ENCODE measurements around the gene CAB39L.

Gene CAB39L

GRCh38 chr13:49443357-49443703 is 534 bp downstream of the CAB39L start:
- Histone ChIP-seq H3K27ac (ENCODE audit: insufficient read depth, low read length, poor library complexity, severe bottlenecking) (peak overlapping the region; percentile 81), H3K4me1 (ENCODE audit: control insufficient read depth, insufficient read depth, low read length, poor library complexity, severe bottlenecking) (peaks cover 8% of the 10 kb centered on the region), H3K36me3 (ENCODE audit: control insufficient read depth, insufficient read depth, low read length) (no peaks in the 10 kb centered on the region), H3K9me3 (ENCODE audit: control insufficient read depth, low read length) (no peaks in the 10 kb centered on the region), H3K4me3 (ENCODE audit: insufficient read depth, low read depth, low read length, poor library complexity, severe bottlenecking) (peak overlapping the region; percentile 54), H3K27me3 (replicated peaks; ENCODE audit: control insufficient read depth, insufficient read depth, low read length, poor library complexity, severe bottlenecking) (no peaks in the 10 kb centered on the region)
- no peak for DNase-seq

GRCh38 chr13:49441846-49442245 is 2.0 kb downstream of the CAB39L start:
- no peak for DNase-seq

GRCh38 chr13:49441312-49441711 is 2.6 kb downstream of the CAB39L start:
- H3K9me3 ChIP-seq (ENCODE audit: control insufficient read depth, low read length) = no peaks in the 10 kb centered on the region
- H3K4me3 ChIP-seq (ENCODE audit: insufficient read depth, low read depth, low read length, poor library complexity, severe bottlenecking) = no peak overlapping the region
- no peak overlapping the region for H3K27ac ChIP-seq (ENCODE audit: insufficient read depth, low read length, poor library complexity, severe bottlenecking)

More at GRCh38 chr13:49441846-49442245, 2.0 kb downstream of the CAB39L start:
- no peak overlapping the region for H3K4me3 ChIP-seq (ENCODE audit: insufficient read depth, low read depth, low read length, poor library complexity, severe bottlenecking)
- H3K4me1 ChIP-seq (ENCODE audit: control insufficient read depth, insufficient read depth, low read length, poor library complexity, severe bottlenecking) = no peaks in the 10 kb centered on the region
- no peak overlapping the region for H3K27ac ChIP-seq (ENCODE audit: insufficient read depth, low read length, poor library complexity, severe bottlenecking)
- no peaks in the 10 kb centered on the region for H3K9me3 ChIP-seq (ENCODE audit: control insufficient read depth, low read length)
- H3K27me3 ChIP-seq (replicated peaks; ENCODE audit: control insufficient read depth, insufficient read depth, low read length, poor library complexity, severe bottlenecking) = no peaks in the 10 kb centered on the region
- no peaks in the 10 kb centered on the region for H3K36me3 ChIP-seq (ENCODE audit: control insufficient read depth, insufficient read depth, low read length)

GRCh38 chr13:49439609-49440008 is 4.3 kb downstream of the CAB39L start:
- H3K27ac ChIP-seq (ENCODE audit: insufficient read depth, low read length, poor library complexity, severe bottlenecking) = no peak overlapping the region
- no peak for DNase-seq
- no peaks in the 10 kb centered on the region for H3K27me3 ChIP-seq (replicated peaks; ENCODE audit: control insufficient read depth, insufficient read depth, low read length, poor library complexity, severe bottlenecking)
- no peak overlapping the region for H3K4me3 ChIP-seq (ENCODE audit: insufficient read depth, low read depth, low read length, poor library complexity, severe bottlenecking)
- no peaks in the 10 kb centered on the region for H3K9me3 ChIP-seq (ENCODE audit: control insufficient read depth, low read length)
- H3K4me1 ChIP-seq (ENCODE audit: control insufficient read depth, insufficient read depth, low read length, poor library complexity, severe bottlenecking) = no peaks in the 10 kb centered on the region
- H3K36me3 ChIP-seq (ENCODE audit: control insufficient read depth, insufficient read depth, low read length) = no peaks in the 10 kb centered on the region

More at GRCh38 chr13:49441312-49441711, 2.6 kb downstream of the CAB39L start:
- Histone ChIP-seq H3K27me3 (replicated peaks; ENCODE audit: control insufficient read depth, insufficient read depth, low read length, poor library complexity, severe bottlenecking) (no peaks in the 10 kb centered on the region), H3K36me3 (ENCODE audit: control insufficient read depth, insufficient read depth, low read length) (no peaks in the 10 kb centered on the region), H3K4me1 (ENCODE audit: control insufficient read depth, insufficient read depth, low read length, poor library complexity, severe bottlenecking) (no peaks in the 10 kb centered on the region)
- no peak for DNase-seq

GRCh38 chr13:49437705-49438104 is 6.2 kb downstream of the CAB39L start:
- Histone ChIP-seq H3K27me3 (replicated peaks; ENCODE audit: control insufficient read depth, insufficient read depth, low read length, poor library complexity, severe bottlenecking) (no peaks in the 10 kb centered on the region), H3K27ac (ENCODE audit: insufficient read depth, low read length, poor library complexity, severe bottlenecking) (no peak overlapping the region), H3K36me3 (ENCODE audit: control insufficient read depth, insufficient read depth, low read length) (no peaks in the 10 kb centered on the region), H3K4me3 (ENCODE audit: insufficient read depth, low read depth, low read length, poor library complexity, severe bottlenecking) (no peak overlapping the region), H3K4me1 (ENCODE audit: control insufficient read depth, insufficient read depth, low read length, poor library complexity, severe bottlenecking) (no peaks in the 10 kb centered on the region), H3K9me3 (ENCODE audit: control insufficient read depth, low read length) (no peaks in the 10 kb centered on the region)
- DNase-seq = no peak

GRCh38 chr13:49436890-49437289 is 7.0 kb downstream of the CAB39L start:
- H3K27me3 ChIP-seq (replicated peaks; ENCODE audit: control insufficient read depth, insufficient read depth, low read length, poor library complexity, severe bottlenecking) = no peaks in the 10 kb centered on the region
- DNase-seq = no peak
- no peaks in the 10 kb centered on the region for H3K36me3 ChIP-seq (ENCODE audit: control insufficient read depth, insufficient read depth, low read length)
- no peak overlapping the region for H3K4me3 ChIP-seq (ENCODE audit: insufficient read depth, low read depth, low read length, poor library complexity, severe bottlenecking)
- H3K4me1 ChIP-seq (ENCODE audit: control insufficient read depth, insufficient read depth, low read length, poor library complexity, severe bottlenecking) = no peaks in the 10 kb centered on the region
- H3K9me3 ChIP-seq (ENCODE audit: control insufficient read depth, low read length) = no peaks in the 10 kb centered on the region
- no peak overlapping the region for H3K27ac ChIP-seq (ENCODE audit: insufficient read depth, low read length, poor library complexity, severe bottlenecking)

GRCh38 chr13:49435992-49436391 is 7.9 kb downstream of the CAB39L start:
- Histone ChIP-seq H3K27me3 (replicated peaks; ENCODE audit: control insufficient read depth, insufficient read depth, low read length, poor library complexity, severe bottlenecking) (no peaks in the 10 kb centered on the region), H3K36me3 (ENCODE audit: control insufficient read depth, insufficient read depth, low read length) (no peaks in the 10 kb centered on the region), H3K27ac (ENCODE audit: insufficient read depth, low read length, poor library complexity, severe bottlenecking) (no peak overlapping the region), H3K4me3 (ENCODE audit: insufficient read depth, low read depth, low read length, poor library complexity, severe bottlenecking) (no peak overlapping the region), H3K4me1 (ENCODE audit: control insufficient read depth, insufficient read depth, low read length, poor library complexity, severe bottlenecking) (no peaks in the 10 kb centered on the region), H3K9me3 (ENCODE audit: control insufficient read depth, low read length) (no peaks in the 10 kb centered on the region)
- DNase-seq = no peak

- Histone ChIP-seq H3K4me1 (ENCODE audit: control insufficient read depth, insufficient read depth, low read length, poor library complexity, severe bottlenecking) (no peaks in the 10 kb centered on the region), H3K9me3 (ENCODE audit: control insufficient read depth, low read length) (no peaks in the 10 kb centered on the region), H3K27me3 (replicated peaks; ENCODE audit: control insufficient read depth, insufficient read depth, low read length, poor library complexity, severe bottlenecking) (no peaks in the 10 kb centered on the region), H3K27ac (ENCODE audit: insufficient read depth, low read length, poor library complexity, severe bottlenecking) (no peak overlapping the region), H3K4me3 (ENCODE audit: insufficient read depth, low read depth, low read length, poor library complexity, severe bottlenecking) (no peak overlapping the region), H3K36me3 (ENCODE audit: control insufficient read depth, insufficient read depth, low read length) (no peaks in the 10 kb centered on the region)
- DNase-seq = no peak
These were observed 14.7 kb downstream of the CAB39L start for GRCh38 chr13:49429121-49429520.

GRCh38 chr13:49428041-49428763 is 15.7 kb downstream of the CAB39L start:
- DNase-seq = no peak
- Histone ChIP-seq H3K4me1 (ENCODE audit: control insufficient read depth, insufficient read depth, low read length, poor library complexity, severe bottlenecking) (no peaks in the 10 kb centered on the region), H3K4me3 (ENCODE audit: insufficient read depth, low read depth, low read length, poor library complexity, severe bottlenecking) (no peak overlapping the region), H3K9me3 (ENCODE audit: control insufficient read depth, low read length) (no peaks in the 10 kb centered on the region), H3K27ac (ENCODE audit: insufficient read depth, low read length, poor library complexity, severe bottlenecking) (no peak overlapping the region), H3K27me3 (replicated peaks; ENCODE audit: control insufficient read depth, insufficient read depth, low read length, poor library complexity, severe bottlenecking) (no peaks in the 10 kb centered on the region), H3K36me3 (ENCODE audit: control insufficient read depth, insufficient read depth, low read length) (no peaks in the 10 kb centered on the region)

GRCh38 chr13:49424011-49424560 is 19.8 kb downstream of the CAB39L start:
- no peak for DNase-seq
- Histone ChIP-seq H3K36me3 (ENCODE audit: control insufficient read depth, insufficient read depth, low read length) (no peaks in the 10 kb centered on the region), H3K4me1 (ENCODE audit: control insufficient read depth, insufficient read depth, low read length, poor library complexity, severe bottlenecking) (no peaks in the 10 kb centered on the region), H3K27ac (ENCODE audit: insufficient read depth, low read length, poor library complexity, severe bottlenecking) (no peak overlapping the region), H3K27me3 (replicated peaks; ENCODE audit: control insufficient read depth, insufficient read depth, low read length, poor library complexity, severe bottlenecking) (no peaks in the 10 kb centered on the region), H3K4me3 (ENCODE audit: insufficient read depth, low read depth, low read length, poor library complexity, severe bottlenecking) (no peak overlapping the region), H3K9me3 (ENCODE audit: control insufficient read depth, low read length) (no peaks in the 10 kb centered on the region)

All from effector memory CD4-positive, alpha-beta T cell (primary cell).